Ovary (tissue), 3 donors: ENCODE data around the gene TUBA1A.

Source experiments
- EP300 ChIP-seq: sonication (generic); formaldehyde crosslinking; IDR thresholded peaks from one replicate; pipeline ENCODE4 v1.6.1; 2017; ENCODE audit warnings: antibody characterized with exemption
- TF ChIP-seq, protein P1 (sequence below), 3 donors: fragments of 450-650 bp in 2 of 3; fragments of 200-600 bp in 1 of 3; IDR thresholded peaks; one replicate each; pipeline versions ENCODE4 v1.5.1 to v1.8.0; 2016 to 2022; ENCODE audit warnings: antibody characterized with exemption in 3 of 3, mild to moderate bottlenecking in 1 of 3
- donor health status: DM: no; HTN: no; CAD: no.

DNA sequence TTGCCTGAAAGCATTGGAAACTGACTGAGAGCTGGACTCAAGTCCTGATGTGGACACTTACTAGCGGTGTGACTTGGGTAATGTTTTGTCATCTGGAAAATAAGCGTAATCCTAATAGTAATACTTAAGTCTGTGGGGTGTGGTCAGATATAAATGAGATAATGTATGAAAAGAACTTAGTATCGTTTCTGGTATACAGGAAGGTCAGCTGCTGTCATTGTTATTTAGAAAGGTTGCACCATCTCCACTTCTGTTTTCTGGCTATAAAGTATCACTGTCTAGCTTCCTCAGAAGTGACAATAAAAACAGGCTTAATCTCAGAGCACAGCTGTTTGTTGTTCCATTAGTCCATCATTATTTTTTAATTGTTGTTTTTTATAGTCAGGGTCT lies 41.9 kb upstream of the TUBA1A start:
- TF ChIP-seq, protein P1, sequence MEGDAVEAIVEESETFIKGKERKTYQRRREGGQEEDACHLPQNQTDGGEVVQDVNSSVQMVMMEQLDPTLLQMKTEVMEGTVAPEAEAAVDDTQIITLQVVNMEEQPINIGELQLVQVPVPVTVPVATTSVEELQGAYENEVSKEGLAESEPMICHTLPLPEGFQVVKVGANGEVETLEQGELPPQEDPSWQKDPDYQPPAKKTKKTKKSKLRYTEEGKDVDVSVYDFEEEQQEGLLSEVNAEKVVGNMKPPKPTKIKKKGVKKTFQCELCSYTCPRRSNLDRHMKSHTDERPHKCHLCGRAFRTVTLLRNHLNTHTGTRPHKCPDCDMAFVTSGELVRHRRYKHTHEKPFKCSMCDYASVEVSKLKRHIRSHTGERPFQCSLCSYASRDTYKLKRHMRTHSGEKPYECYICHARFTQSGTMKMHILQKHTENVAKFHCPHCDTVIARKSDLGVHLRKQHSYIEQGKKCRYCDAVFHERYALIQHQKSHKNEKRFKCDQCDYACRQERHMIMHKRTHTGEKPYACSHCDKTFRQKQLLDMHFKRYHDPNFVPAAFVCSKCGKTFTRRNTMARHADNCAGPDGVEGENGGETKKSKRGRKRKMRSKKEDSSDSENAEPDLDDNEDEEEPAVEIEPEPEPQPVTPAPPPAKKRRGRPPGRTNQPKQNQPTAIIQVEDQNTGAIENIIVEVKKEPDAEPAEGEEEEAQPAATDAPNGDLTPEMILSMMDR (IDR thresholded peaks at IDR 0.05): no peak
- TF ChIP-seq EP300: no peak
